Measurements from ENCODE around the gene LILRB2.
"Not testable (repeated sequence)": the region's sequence is repeated elsewhere in the genome, so short reads cannot be mapped to it uniquely, and the experiment has no call there.

LILRB2 gene

DNA sequence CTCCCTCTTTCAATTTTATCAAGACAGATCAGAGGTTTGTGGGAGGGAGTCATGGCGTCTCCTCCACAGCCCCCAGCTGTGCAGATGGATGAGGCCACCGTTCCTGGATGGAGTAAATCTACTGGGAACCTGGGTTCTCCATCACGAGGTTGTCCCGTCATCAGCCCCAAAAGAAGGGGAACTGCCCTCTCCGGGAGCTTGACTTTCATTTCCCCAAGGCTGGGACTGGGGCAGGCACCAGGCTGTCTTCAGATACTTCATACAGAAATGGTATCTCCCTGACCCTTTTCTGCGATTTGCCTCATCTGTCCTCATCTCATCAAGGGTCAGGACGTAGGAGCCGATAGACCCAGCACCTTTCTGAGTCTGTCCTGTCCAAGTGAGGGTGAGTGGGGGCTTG is 9.8 kb downstream of the LILRB2 start:
- peak; percentile 93 to 94 for DNase-seq

DNA sequence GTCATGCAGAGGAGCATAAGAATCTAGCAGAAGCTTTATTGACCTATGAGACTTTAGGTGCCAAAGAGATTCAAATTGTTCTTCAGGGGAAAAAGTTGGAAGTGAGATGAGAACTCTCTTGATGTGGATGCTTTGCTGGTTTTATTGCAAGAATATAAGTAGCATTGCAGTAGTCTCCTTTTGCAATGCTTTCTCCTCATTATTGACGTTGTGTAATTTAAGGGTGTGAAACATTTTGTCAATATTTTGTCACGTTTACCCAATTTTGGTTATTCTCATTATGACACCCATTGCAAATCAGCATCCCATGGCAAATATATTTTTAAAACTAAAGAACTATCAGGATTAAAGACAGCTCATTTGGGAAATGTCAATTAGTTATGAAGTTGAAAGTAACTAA is 12.0 kb downstream of the LILRB2 start:
- DNase-seq, result peak; percentile 74 to 84

DNA sequence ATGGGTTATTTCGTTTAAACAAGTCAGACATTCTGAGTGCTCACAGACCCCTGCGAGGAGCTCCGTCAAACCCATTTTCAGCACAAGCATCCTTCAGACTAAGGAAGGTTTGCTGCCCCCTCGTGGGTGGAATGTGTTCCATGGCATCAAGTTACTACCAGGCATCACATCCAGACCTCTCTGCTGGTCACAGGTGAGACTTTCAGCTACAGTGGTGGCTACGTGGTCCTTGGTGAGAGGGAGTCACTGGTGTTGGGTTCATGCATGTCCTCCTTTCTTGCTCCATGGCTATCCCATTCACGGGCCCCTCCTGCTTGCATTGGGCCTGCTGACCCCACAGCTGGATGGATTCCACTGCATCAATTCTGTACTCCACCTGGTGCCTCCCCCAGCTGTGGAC is 14.8 kb downstream of the LILRB2 start:
- DNase-seq, result peak in 1 of 2 donors; percentile 90

DNA sequence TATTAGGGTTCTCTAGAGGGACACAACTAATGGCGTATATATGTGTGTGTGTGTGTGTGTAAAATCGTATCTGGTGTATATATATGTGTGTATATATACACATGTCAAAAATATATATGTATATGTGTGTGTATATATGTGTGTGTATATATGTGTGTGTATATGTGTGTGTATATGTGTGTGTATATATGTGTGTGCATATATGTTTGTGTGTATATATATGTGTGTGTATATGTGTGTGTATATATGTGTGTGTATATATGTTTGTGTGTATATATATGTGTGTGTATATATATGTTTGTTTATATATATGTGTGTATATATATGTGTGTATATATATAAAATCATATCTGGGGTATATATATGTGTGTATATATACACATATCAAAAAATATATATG is 18.4 kb downstream of the LILRB2 start:
- DNase-seq, result no peak

DNA sequence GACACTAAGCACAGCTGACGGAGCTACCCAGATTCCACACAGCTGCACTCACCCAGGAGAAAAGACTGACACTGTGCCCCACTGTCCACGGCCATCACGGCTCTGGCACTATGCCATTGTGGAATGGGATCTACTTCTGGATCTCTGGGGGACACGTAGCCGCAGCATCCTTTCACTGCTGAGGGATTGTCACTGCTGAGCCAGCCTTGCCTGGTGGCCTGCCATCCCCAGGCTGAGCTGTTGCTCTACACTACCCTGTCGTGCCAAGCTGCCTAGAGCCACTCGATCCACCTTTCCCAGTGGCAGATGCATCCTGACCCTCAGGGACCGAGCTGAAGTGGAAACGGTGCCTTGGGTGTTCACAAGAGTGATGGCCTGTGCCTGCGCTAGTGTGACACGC is 18.8 kb downstream of the LILRB2 start:
- no peak for DNase-seq

DNA sequence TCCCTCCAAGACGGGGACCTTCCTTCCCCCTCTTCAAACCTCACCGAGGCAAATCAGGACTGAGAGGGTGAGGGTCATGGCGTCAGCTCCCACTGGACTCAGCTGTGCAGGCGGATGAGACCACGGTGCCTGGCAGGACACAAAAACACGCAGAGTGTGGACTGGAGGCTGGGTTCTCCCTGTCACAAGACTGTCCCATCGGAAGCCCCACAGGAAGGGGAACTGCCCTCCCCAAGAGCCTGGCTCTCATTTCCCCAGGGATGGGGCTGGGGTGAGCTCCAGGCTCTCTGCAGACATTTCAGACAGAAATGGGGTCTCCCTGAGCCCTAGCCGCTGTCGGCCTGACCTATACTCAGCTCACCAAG is 23.8 kb downstream of the LILRB2 start, which contains the start of gene LILRB5:
Gene LILRB5, minus strand, starts transcription at position 158 of the 365 bp plus-strand sequence. Its CDS starts 80 bp downstream, at position 78.
- DNase-seq, result no peak

DNA sequence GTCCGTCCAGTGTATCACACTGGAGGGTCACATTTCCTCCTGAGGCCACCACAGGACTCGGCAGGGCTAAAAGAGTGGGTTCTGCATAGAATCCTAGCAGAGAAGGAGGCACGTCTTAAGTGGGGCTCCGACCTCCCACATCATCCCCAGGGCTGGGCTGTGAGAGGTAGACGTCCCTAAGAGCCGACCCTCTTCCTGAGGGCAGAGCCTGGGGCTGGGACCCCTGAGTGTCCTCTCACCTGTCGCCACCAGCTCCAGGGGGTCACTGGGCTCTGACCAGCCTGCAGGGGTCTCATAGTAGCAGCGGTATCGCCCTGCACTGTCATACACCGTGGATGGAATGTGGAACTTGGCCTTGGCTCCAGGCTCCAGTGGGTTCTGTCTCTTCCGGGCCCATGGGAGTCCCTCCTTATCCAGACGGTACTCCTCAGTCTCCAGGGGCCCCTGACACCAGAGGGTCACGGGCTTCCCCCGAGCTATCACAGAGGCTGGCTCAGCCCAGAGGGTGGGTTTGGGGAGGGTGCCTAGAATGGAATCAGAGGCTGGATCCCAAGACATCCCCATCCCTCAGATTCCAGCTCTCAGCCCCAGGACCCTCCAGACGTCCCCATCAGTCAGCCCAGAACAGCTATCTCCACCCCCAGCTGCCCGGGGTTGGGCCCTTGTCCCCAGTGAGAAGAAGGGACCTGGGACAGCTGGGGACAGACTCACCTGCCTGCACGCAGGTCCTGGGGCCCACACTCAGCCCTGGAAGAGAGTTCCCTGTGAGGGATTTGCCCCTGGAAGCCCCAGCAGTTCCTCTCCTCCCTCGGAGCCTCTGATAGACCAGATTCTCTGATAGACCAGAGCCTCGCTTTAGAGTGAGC is 24.4 kb downstream of the LILRB2 start:
- DNase-seq, result no peak

DNA sequence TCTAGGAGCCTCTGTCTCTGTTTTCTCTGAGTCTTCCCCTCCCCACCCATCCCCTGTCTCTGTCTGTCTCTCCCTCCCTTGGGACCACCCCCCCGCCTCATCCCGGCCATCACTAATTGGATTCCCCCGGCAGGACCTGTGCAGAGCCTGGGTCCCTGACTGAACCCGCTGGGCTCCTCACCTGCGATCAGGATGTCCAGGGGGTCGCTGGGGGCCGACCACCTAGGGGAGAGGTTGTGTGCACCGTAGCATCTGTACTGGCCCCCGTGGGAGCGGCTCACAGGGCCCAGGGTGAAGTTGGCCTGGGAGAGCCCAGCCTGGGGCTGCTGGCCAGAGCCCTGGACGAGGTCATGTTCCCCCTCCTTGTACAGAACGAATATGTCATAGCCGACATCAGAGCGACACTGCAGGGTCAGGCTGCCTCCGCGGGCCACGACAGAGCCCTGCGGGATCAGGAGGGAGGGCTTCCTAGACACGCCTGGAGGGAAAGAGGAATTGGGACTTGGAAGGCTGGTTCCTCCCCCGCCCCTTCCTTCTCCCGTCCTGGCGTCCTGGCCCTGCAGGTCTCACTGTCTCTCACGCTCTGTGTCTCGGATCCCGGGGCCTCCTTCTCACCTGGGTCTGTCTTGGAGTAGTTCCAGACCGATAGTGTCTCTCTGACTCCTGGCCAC is 25.7 kb downstream of the LILRB2 start:
- no peak for DNase-seq

DNA sequence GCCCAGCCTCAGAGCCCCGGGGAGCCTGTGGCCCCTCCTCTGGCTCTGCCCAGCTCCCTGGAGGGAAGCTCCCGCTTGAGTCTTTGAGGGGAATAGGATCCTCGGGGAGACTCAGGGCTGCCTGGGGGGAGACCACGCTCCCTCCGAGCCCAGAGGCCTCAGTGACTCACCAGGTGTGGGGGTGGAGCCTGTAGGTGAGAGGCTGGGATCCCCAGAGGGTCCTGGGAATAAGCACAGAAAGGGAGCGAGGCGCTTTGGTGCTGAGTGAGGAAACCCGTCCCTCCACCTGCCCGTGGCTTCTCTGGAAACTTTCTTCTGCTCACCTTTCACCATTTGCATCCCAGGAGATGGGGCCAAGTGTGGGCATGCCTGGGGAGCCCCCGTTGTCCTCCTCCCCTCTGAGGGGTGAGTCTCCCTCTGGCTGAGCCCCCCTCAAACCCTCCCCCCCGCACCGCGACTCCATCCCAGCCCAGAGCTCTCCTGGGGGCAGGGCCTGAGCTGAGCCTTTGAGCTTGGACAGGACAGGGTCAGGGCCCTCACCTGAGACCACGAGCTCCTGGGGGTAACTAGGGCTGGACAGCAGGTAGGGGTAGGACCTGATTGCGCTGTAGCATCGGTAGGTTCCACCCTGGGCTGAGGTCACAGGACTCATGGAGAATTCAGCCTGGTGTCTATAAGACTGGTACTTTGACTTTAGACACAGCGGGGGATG is 26.6 kb downstream of the LILRB2 start:
- no peak for DNase-seq

DNA sequence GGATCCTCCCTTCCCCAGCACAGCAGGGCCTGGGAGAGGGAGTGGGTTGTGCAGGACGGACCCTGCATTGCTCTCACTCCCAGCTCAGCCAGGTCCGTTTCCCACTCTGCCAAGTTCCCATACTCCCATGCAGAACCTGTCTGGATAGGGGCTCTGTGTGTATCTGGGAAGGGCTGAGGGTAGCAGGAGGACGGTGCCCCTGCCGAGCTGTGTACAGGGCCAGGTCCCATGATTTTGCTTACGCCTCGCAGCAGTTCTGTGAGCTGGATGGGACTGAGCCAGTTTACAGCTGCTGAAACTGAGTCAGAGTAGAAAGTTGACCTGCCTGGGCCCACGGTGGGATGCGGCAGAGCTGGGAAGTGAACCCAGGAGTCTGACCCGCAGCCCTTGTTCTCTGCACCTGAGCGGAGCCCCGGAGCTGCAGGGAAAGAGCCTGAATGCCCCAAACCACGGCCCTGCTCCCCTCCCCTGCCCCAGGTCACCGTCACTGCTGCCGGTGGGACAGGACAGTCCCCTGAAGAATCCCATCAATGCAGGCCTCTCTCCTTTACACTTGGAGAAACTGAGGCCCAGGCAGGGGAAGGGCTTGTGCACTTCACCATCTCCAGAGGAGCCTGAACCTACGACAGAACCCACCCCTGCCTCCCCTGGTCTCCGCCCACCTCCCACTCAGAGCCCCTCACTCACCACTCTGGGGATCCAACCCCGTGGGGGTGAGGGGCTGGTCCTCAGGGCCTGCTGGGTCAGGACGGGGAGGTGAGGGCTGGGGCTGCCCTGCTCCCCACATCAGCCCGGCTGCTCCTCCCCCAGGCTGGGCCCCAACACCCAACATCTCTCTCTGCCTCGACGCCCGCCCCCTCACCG is 27.3 kb downstream of the LILRB2 start:
- no peak for DNase-seq

DNA sequence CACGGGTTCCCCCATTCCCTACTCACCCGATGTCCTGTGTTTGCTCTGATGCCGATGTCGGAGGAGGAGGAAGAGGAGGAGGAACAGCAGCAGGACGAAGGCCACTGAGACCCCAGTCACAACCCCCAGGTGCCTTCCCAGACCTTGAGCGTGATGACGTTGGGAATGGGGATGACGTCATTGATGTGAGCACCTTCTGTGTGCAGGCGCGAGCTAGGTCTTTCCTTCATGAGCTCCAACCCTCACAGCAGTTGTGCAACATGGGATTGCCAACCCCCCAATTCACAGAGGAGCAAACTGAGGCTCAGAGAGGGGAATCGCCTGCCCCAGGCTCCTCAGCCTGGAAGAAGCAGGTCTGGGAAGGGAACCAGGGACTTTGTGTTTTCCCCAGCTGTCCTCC is 28.1 kb downstream of the LILRB2 start:
- DNase-seq, result no peak

DNA sequence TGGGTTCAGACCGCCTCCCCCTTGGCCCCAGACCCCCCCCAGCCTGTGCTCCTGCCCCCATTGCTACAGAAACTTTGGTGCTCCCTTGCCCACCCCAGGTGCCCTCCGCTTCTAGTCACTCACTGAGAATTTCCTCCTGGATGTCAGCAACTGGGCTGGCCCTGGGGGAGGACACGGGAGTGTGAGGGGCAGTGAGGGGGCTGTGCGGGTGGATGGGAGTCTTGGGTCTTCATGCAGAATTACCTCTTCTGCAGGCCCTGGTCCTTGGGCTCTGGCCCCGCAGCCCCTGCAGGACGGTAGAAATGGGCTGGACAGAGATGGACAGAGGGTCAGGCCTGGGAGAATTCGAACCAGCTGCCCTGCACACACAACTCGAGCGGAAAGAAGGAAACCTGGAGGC is 28.7 kb downstream of the LILRB2 start:
- no peak for DNase-seq

DNA sequence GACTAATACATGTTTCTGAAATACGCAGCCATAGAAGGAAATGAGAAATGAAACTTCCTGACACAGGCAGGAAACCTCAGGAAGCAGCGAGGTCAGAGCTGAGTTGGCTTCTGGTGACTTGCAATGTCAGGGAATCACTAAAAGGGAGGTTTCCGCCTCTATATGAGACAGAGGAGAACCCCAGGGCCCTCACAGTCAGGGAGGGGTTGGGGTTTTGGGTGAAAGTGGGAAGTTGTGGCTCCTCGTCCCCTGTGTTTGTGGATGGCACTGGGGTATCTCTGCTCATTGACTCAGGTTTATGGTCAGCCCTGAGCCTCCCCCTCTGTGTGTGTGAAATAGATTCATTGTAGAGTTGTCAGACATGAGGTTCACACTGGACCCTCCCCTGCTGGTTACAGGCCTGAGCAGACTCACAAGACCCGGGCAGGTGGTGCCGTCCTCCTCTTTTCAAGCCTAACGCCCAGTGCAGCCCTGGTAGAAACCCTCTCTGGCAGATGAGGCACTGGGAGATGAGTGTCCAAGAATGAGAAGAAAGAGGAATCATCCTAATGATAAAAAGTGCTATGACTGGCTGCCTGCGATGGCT is 32.8 kb downstream of the LILRB2 start:
- peak; percentile 86 to 92 for DNase-seq

DNA sequence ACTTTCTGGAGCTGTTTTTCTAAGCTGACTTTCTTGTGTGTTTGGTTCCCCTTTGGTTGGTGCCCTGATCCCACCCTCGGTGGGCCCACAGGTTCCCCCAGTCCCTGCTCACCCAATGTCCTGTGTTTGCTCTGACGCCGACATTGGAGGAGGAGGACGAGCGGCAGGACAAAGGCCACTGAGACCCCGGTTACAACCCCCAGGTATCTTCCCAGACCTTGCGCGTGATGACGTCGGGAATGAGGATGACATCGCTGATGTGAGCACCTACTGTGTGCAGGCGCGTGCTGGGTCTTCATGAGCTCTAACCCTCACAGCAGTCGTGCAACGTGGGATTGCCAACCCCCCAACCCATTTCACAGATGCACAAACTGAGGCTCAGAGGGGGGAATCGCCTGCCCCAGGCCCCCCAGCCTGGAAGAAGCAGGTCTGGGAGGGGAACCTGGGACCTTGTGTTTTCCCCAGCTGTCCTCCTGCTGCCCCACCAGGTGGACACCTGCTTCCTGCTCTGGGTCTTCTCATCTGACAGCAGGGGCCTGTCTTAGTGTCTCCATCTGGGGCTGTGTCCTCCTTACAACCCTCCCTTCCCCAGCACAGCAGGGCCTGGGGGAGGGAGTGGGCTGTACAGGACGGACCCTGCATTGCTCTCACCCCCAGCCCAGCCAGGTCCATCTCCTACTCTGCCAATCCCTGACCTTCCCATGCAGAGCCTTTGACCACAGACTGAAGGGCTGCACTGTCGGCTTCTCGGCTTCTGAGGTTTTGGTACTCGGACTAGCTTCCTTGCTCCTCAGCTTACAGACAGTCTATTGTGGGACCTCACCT is 33.6 kb downstream of the LILRB2 start:
- no peak for DNase-seq

DNA sequence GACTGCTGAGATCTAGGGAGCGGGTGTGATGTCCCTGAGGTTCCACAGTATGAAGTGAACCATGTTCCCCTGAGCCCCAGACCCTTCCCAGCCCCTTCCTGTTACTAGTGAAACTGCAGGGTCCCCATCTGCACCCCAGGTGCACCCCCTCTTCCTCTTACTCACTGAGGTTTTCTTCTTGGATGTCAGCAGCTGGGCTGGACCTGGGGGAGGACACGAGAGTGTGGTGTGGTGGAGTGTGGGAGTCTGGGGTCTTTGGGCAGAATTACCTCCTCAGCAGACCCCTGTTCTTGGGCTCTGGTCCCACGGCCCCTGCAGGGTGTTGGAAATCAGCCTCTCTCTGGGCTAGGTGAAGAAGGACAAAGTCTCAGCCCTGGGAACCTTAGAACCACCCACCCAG is 35.0 kb downstream of the LILRB2 start:
- DNase-seq, result no peak

DNA sequence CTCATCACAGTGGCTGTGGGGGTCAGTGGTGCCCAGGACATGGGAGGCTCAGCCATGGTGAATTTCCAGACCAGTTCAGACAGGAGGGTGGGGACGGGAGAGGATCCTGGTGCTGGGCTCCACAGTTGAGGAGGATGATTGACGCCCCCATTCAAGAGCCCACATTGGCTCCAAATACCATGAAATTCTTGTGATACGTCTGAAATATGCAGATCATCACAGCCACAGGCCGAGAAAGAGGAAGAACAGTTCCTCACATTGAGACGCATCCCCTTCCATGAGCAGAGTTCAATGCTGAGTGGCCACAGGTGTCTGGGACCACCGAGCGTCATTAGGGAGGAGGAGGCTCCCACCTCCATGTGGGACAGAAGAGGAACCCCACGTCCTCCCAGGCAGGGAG is 37.1 kb downstream of the LILRB2 start:
- DNase-seq, result peak in 1 of 2 donors; percentile 31

DNA sequence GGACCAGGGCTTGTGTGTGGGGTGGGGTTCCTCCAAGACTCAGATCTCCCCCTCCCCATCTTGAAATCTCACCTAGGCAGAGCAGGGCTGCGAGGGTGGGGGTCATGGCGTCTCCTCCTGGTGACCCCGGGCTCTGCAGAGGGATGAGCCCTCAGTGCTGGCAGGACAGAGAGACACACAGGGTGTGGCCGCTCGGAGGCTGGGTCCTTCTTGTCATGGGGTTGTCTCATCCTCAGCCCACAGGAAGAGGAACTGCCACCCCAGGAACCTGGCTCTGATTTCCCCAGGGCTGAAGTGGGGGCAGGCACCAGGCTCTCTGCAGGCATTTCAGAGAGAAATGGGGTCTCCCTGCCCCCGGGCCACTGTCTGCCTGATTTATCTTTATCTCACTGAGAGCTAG is 38.3 kb downstream of the LILRB2 start, which contains the start of gene LILRA6:
Gene LILRA6, minus strand, starts transcription at position 145 of the 400 bp plus-strand sequence.
- peak in 1 of 2 donors; percentile 49 for DNase-seq

DNA sequence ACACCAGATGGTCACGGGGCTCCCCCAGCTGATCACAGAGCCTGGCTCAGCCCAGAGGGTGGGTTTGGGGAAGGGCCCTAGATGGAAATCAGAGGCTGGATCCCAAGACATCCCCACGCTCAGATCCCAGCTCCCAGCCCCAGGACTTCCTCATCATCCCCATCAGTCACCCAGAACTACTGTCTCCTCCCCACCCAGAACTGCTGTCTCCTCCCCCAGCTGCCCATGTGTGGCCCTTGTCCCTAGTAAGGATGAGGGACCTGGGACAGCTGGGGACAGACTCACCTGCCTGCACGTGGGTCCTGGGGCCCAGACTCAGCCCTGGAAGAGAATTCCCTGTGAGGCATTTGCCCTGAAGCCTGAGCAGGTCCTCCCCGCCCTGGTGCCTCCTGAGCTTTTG is 38.7 kb downstream of the LILRB2 start:
- DNase-seq, result peak in 1 of 2 donors; percentile 26

DNA sequence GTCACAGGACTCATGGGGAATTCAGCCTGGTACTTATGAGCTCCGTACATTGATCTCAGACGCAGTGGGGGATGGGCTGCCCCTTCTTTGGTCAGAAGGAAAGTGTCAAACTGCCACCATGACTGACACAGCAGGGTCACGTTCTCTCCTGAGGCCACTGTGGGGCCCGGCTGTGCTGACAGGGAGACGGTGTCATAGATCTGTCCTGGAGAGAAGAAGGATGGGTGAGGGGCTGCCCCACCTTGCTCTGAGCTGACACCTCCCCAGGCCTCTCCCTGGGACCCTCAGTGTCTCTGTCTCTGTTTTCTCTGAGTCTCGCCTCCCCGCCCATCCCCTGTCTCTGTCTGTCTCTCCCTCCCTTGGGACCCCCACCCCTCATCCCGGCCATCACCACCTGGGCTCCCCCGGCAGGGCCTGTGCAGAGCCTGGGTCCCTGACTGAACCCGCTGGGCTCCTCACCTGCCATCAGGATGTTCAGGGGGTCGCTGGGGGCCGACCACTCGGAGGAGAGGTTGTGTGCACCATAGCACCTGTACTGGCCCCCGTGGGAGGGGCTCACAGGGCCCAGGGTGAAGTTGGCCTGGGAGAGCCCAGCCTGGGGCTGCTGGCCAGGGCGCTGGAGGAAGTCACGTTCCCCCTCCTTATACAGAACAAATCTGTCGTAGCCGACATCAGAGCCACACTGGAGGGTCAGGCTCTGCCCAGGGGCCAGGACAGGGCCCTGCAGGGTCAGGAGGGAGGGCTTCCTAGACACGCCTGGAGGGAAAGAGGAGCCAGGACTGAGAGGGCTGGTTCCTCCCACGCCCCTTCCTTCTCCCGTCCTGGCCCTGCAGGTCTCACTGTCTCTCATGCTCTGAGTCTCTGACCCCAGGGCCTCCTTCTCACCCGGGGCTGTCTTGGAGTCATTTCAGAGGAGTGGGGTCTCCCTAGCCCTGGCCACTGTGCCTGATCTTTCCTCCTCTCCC is 40.3 kb downstream of the LILRB2 start:
- not testable (repeated sequence) for DNase-seq

Measured in inflammatory macrophage treated with lipopolysaccharide for 1 hour (primary cell).